GM21390 (cell line): Measurements from ENCODE around the gene MTERF2.
"Not testable (repeated sequence)": the region's sequence is repeated elsewhere in the genome, so short reads cannot be mapped to it uniquely, and the experiment has no call there.

ENCODE experiments used
- ATAC-seq: cut with Tn5 transposase; IDR thresholded peaks from one replicate; pipeline ENCODE4 v1.9.1; 2021; ENCODE audit not compliant: unreplicated experiment

Gene MTERF2, protein sequence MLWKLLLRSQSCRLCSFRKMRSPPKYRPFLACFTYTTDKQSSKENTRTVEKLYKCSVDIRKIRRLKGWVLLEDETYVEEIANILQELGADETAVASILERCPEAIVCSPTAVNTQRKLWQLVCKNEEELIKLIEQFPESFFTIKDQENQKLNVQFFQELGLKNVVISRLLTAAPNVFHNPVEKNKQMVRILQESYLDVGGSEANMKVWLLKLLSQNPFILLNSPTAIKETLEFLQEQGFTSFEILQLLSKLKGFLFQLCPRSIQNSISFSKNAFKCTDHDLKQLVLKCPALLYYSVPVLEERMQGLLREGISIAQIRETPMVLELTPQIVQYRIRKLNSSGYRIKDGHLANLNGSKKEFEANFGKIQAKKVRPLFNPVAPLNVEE

DNA sequence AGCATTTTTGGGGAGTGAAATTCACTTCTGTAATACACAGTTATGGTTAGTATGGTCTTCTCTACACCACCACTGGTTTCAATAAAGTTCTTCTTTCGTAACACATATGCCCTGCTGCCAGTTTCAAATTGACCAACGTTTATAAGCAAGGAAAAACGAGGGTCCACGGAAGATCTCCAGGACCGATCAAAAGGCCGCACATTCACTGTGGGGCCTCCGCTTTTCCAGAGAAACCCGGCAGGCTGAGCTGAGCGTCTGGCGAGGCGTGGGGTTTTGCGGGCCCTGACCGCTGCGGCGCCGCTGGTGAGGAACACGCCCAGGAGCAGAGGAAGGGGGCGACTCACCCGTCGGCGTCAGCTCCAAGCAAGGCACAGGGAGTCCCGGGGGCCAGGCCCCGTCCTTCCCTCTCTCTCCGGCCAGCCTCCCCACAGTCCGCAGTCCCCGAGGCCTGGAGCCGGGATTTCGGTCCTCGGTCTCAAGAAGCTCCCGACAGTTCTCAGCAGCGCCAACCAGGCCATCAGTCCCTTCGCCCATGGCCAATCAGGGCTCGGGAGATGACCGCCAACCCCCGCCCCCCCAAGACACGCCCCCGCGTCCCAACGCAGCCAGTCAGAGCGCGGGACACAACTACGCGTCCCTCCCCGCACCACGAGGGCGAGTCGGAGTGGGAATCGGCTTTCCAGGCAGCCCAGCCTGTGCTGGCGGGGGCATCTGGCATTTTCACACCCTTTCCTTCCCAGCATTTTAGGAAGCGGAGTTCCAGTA lies at the start of gene MTERF2:
MTERF2 (minus strand) TSS at position 522 of the 765 bp plus-strand sequence. CDS start 8,432 bp downstream, outside the sequence.
- ATAC-seq, result peak; percentile 96

- ATAC-seq, result no peak
These were observed 48.8 kb upstream of the MTERF2 start for GRCh38 chr12:107035733-107036132.

DNA sequence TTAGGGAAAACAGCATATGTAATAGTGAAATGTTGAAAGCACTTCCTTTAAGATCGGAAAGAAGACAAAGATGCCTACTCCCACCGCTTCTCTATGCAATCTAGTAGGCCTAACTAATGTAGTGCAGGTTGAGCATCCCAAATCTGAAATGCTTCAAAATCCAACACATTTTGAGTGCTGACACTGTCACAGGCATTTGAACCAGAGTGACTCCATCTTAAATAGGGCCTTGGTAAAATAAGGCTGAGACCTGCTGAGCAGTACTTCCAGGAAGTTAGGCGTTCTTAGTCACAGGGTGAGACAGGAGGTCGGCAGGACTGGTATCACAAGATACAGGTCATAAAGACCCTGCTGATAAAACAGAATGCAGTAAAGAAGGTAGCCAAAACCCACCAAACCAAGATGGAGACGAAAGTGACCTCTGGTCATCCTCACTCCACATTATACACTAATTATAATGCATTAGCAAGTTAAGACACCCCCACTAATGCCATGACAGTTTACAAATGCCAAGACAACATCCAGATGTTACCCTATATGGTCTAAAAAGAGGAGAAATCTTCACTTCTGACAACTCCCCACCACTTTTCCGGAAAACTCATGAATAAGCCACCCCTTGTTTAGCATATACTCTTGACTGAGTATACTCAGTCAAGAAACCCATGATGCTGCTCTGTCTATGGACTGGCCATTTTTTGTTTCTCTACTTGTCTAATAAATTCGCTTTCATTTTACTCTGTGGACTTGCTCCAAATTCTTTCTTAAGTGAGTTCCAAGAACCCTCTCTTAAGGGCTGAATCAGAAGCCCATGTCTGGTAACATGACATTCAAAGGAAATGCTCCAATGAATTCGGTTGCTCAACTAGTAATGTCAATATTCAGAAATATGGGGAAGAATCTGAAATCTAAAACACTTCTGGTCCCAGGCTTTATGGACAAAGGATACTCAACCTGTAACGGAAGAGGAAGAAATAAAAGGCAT lies 47.1 kb upstream of the MTERF2 start:
- ATAC-seq, result no peak

GRCh38 chr12:107032266-107032665 lies 45.3 kb upstream of the MTERF2 start:
- ATAC-seq, result no peak

DNA sequence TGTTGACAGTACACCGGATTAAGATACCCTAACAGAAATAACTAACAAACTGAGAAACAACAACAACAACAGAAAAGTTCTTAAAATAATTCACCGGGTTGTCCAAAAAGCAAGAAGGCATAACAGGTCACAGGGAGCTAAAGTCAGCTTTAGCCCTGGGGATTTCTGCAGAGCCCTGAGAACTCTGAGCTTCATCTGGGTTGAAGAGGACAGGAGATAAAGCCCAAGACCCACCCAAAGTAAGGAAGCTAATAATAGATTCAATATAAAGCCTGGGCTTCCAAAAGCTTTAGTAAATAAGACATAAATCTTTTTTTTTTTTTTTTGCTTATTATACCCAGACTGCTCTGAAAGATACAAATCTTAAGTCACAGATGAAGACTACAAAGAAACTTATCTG lies 44.1 kb upstream of the MTERF2 start:
- ATAC-seq, result no peak

- ATAC-seq, result no peak
These were observed 42.1 kb upstream of the MTERF2 start for GRCh38 chr12:107029081-107029480.

GRCh38 chr12:107027636-107028053 lies 40.7 kb upstream of the MTERF2 start:
- no peak for ATAC-seq

GRCh38 chr12:107026806-107027635 lies 40.1 kb upstream of the MTERF2 start:
- ATAC-seq, result no peak

GRCh38 chr12:107026356-107026755 lies 39.4 kb upstream of the MTERF2 start:
- not testable (repeated sequence) for ATAC-seq

DNA sequence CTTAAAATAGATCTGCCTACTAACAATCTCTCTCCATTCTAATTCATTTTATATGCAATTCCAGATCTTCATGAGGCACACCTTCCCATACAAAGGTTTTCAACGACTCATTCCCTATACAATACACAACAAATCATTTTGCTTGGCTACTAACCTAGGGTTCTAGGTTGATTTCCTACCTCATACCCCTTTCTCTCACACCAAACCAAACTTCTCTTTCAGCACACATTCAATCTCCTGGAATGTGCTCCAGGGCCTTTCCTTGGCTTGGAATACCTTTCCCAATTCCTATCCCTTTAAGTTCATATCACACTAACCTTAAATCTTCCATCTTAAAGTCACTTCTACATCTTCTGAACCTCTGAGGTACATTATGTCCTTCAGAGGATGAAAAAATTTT lies 38.7 kb upstream of the MTERF2 start:
- no peak for ATAC-seq

DNA sequence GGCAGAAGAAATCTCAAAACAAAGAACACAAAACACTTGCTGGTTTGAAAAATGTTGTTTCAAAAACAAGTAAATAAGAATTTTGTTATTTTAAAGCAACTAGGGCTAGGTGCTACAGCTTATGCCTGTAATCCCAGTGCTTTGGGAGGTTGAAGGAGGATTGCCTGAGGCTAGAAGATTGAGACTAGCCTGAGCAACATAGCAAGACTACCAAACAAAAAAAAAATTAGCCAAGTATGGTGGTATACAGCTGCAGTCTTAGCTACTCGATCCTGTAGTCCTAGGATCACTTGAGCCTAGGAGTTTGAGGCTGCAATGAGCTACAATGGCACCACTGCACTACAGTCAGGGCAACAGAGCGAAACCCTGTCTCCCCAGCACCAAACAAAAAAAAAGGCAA lies 32.6 kb upstream of the MTERF2 start:
- no peak for ATAC-seq

DNA sequence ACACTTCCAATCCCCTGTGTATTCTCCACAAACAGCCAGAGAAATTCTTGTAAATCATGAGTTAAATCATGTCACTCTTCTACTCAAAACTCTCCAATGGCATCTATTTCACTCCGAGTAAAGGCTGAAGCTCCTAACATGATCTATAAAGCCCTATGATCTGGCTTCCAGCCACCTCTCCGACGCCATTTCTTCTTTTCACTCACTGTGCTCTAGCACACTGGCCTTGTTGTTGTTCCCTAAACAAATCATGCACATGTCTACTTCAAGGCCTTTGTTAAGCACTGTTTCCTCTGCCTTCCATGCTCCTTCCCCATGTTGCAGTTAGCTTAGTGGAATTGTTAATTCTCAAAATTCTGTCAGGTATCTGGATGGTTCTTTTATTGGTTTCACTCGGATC lies 30.1 kb upstream of the MTERF2 start:
- no peak for ATAC-seq

DNA sequence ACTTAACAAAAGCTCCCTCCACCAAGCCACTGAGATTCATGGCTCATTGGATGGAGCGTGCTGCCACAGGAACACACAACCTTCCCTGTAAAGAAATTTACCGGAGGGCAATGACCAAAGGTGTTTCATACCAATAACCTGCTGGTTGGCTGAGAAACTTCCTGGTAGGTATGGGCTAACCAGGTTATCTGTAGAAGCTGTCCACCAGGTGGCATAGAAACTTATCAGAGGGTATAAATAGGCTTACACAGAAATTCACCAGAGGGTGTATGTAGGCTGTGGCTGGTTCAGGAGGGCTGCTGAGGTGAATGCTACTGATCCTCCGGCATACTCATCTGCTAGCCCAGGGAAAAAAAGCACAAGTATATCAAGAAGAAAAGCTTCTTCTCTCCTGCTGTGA lies 27.1 kb upstream of the MTERF2 start:
- no peak for ATAC-seq

GRCh38 chr12:107012736-107013425 lies 25.9 kb upstream of the MTERF2 start:
- ATAC-seq, result no peak

DNA sequence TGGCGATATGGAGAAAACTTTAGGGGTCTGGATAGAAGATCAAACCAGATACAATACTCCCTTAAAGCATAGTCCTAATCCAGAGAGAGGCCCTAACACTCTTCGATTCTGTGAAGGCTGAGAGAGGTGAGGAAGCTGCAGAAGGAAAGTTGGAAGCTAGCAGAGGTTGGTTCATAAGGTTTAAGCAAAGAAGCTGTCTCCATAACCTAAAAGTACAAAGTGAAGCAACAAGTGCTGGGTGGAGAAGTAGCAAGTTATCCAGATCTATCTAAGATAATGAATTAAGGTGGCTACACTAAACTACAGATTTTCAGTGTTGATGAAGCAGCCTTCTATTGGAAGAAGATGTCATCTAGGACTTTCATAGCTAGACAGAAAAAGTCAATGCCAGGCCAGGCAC lies 24.6 kb upstream of the MTERF2 start:
- no peak for ATAC-seq

DNA sequence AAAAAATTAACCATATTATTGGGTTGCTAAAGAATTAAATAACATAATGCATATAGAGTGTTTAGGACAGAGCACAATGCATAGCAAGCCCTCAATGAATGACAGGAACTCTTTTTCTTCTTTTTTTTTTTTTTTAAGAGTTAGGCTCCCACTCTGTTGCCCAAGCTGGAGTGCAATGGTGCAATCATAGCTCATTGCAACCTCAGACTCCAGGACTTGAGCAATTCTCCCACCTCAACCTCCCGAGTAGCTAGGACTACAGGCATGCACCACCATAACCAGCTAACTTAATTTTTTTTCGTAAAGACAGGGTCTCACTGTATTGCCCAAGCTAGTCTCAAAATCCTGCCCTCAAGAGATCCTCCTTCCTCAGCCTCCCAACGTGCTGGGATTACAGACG lies 20.5 kb upstream of the MTERF2 start:
- ATAC-seq, result no peak

DNA sequence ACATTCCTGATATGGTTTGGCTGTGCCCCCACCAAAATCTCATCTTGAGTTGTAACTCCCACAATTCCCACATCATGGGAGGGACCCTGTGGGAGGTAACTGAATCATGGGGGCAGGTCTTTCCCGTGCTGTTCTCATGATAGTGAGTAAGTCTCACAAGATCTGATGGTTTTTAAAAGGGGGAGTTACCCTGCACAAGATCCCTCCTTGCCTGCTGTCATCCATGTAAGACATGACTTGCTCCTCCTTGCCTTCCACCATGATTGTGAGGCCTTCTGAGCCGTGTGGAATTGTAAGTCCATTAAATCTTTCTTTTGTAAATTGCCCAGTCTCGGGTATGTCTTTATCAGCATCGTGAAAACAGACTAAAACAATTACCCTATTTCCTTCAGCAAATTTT lies 15.7 kb upstream of the MTERF2 start:
- ATAC-seq, result not testable (repeated sequence)

- no peak for ATAC-seq
These were observed 12.5 kb upstream of the MTERF2 start for GRCh38 chr12:106999446-106999845.

DNA sequence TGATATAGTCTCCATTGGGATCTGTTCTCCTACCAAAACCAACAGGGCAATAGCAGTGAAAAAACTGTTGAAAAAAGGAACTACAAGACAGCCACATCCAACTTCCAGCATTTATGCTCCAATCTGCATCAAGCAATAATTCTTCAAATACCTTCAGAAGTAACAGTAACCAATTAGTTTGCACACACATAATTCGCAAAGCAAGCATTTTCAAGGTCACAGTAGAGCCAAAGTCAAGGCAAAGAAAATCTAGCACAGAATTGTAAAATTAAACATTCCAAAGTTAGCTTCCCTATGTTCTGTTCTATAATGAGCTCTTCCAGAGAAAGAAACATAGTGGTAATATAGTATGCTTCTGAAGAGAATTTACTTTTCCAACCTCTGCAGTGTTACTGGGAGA lies 11.0 kb upstream of the MTERF2 start:
- no peak for ATAC-seq

DNA sequence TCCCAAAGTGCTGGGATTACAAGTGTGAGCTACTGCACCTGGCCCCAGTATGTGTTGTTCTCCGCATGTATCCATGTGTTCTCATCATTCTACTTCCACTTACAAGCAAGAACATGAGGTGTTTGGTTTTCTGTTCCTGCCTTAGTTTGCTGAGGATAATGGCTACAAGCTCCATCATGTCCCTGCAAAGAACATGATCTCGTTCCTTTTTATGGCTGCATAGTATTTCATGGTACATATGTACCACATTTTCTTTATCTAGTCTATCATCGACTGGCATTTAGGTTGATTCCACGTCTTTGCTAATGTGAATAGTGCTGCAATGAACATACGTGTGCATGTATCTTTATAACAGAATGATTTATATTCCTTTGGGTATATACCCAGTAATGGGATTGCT lies 9.2 kb upstream of the MTERF2 start:
- not testable (repeated sequence) for ATAC-seq
